SJSA1 (cell line): ENCODE results near the gene LGALS3. TPM values are rescaled to one million over a fixed set of nuclear protein-coding genes. Genes with fewer than 3 reads are reported as not detected.

Experiments used
- total RNA-seq: library from RNA; depleted of rRNA; stranded (reverse); fragments of >200 nt; shearing (Covaris generic); gene quantifications from 2 replicates; pipeline ENCODE4 v1.2.3, GENCODE V29; 2014; rRNA removed

Gene LGALS3
- total RNA-seq, 1 experiment from 2014 or later: 310 TPM

Other genes starting within 250 kb of the LGALS3 start
- 1.8 and 2.3 TPM in 2 replicates for gene GCH1, start 226.4 kb upstream of the LGALS3 start, total RNA-seq
- gene WDHD1, start 102.2 kb upstream of the LGALS3 start, total RNA-seq: 21.2 and 23.7 TPM in 2 replicates
- gene SOCS4, start 102.0 kb upstream of the LGALS3 start, total RNA-seq: 25.0 and 32.6 TPM in 2 replicates
- 20.4 and 74.8 TPM in 2 replicates for gene MAPK1IP1L, start 77.6 kb upstream of the LGALS3 start, total RNA-seq
- 67.7 and 83.1 TPM in 2 replicates for gene DLGAP5, start 62.3 kb downstream of the LGALS3 start, total RNA-seq
- 15.9 and 16.5 TPM in 2 replicates for gene FBXO34, start 142.2 kb downstream of the LGALS3 start, total RNA-seq